Loucy (cell line): ENCODE measurements around the gene FXYD6.

Experiments
- CTCF ChIP-seq: fragments of 200-600 bp; sonication (generic); conservative IDR thresholded peaks from 2 replicates; pipeline ENCODE4 v1.5.1; 2014; ENCODE audit warnings: mild to moderate bottlenecking, antibody characterized with exemption, low read length
- EZH2phosphoT487 ChIP-seq: fragments of 200-600 bp; IDR thresholded peaks from 2 replicates; pipeline ENCODE4 v1.6.1; 2018; ENCODE audit warnings: antibody characterized with exemption, mild to moderate bottlenecking, moderate library complexity, borderline replicate concordance

DNA sequence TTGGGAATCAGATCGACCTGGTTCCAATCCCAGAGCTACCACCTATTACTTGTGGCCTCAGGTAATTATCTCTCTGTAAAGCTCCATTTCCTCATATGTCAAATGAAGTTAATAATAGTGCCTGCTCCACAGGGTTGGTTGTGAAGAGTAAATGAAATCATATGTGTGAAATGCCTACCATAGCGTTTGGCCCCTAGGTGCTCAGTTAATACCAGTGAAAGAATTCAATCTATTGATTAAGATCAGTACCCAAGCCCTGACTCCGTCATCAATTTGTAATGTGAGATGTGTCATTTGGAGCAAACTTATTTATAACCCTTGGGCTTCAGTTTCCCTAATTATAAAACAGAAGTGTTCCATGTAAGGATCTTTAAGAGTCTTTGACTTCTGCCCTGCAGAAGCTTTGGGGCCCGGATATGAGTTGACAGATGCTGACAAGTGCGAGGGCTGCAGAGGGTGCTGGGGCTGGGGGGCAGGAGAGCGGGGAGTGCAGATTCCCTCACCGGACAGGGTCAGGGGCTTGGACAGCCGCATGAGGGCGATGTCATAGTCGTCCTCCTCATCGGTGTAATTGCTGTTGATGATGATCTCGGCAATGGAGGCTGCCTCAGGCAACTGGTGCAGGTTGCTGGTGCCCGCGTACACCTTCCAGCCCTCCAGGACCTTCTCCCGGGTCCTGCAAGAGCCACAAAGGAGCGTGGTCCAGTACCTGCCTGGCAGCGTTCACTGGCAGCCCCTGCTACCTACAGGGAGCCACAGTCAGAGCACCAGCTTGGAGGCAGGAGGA lies 31.8 kb upstream of the FXYD6 start:
- no peak for TF ChIP-seq CTCF
- no peak for TF ChIP-seq EZH2phosphoT487
